Progenitor cell of endocrine pancreas (in vitro differentiated cells): ENCODE measurements around the gene LSM14A. TPM values are rescaled to one million over a fixed set of nuclear protein-coding genes. Genes with fewer than 3 reads are reported as not detected.

ENCODE experiments used
- DNase-seq: peaks from one replicate; pipeline ENCODE4 v3.0.0; 2021; ENCODE audit warnings: low spot score; ENCODE audit not compliant: unreplicated experiment
- H3K27ac Mint-ChIP-seq: 2 replicates; pipeline ENCODE4 v1.8.0; 2021; ENCODE audit warnings: mild to moderate bottlenecking, moderate library complexity, mixed read lengths
- H3K27me3 Mint-ChIP-seq: 2 replicates; pipeline ENCODE4 v1.8.0; 2021; ENCODE audit warnings: mixed read lengths
- H3K36me3 Mint-ChIP-seq: 2 replicates; pipeline ENCODE4 v1.8.0; 2022; ENCODE audit warnings: mixed read lengths; ENCODE audit not compliant: insufficient read depth
- H3K4me1 Mint-ChIP-seq: 2 replicates; pipeline ENCODE4 v1.8.0; 2021; ENCODE audit warnings: low read depth, mixed read lengths
- H3K4me3 Mint-ChIP-seq: 2 replicates; pipeline ENCODE4 v1.8.0; 2021; ENCODE audit warnings: low read depth, mild to moderate bottlenecking, moderate library complexity, mixed read lengths
- H3K9me3 Mint-ChIP-seq: 2 replicates; pipeline ENCODE4 v1.8.0; 2021; ENCODE audit warnings: low read depth, mixed read lengths
- CTCF ChIP-seq: fragments of 200-600 bp; sonication (generic); IDR thresholded peaks from one replicate; pipeline ENCODE4 v1.5.0; 2021; ENCODE audit warnings: antibody characterized with exemption, mild to moderate bottlenecking; ENCODE audit not compliant: unreplicated experiment
- total RNA-seq: library from RNA; stranded (reverse); gene quantifications from 2 replicates; pipeline ENCODE4 v1.2.1, GENCODE V29; 2021

Gene LSM14A
- total RNA-seq, 1 donor from 2014 or later = 133 TPM

- peak overlapping the region; percentile 89 for H3K27ac Mint-ChIP-seq
- H3K36me3 Mint-ChIP-seq = no peaks in the 10 kb centered on the region
- no peaks in the 10 kb centered on the region for H3K9me3 Mint-ChIP-seq
- H3K4me1 Mint-ChIP-seq = peaks cover 11% of the 10 kb centered on the region
- DNase-seq = no peak
- TF ChIP-seq CTCF = no peak
- H3K4me3 Mint-ChIP-seq = peak overlapping the region; percentile 37
- H3K27me3 Mint-ChIP-seq = peaks cover 4% of the 10 kb centered on the region
These were observed 31.3 kb upstream of the LSM14A start for GRCh38 chr19:34141025-34141424.

- no peak for DNase-seq
- H3K9me3 Mint-ChIP-seq = no peaks in the 10 kb centered on the region
- H3K4me1 Mint-ChIP-seq = peaks cover 11% of the 10 kb centered on the region
- H3K4me3 Mint-ChIP-seq = peak overlapping the region; percentile 14
- no peak for TF ChIP-seq CTCF
- no peaks in the 10 kb centered on the region for H3K36me3 Mint-ChIP-seq
- H3K27me3 Mint-ChIP-seq = peaks cover 4% of the 10 kb centered on the region
- no peak overlapping the region for H3K27ac Mint-ChIP-seq
These were observed 29.9 kb upstream of the LSM14A start for GRCh38 chr19:34142440-34142839.

DNA sequence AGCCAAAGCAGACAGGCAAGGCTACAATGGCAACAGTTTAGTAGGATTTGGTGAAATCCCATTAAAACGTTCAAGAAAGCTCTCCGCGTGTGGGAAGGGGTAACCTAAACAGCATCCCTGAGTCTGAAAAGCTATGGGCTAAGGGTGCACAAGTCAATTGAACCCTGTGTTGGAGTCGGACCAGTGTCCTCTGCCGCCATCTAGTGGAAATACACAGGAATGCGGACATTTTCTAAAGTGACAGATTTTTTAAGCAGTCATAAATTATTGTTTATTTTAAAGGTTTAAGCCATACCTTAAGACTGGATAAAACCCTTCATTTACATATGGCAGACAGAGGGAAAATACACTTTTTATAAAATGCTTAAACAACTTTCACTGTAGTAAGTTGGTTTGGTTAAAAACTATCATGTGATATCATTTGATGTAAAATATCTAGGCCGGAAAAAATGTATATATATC, 26.5 kb upstream of the LSM14A start:
- Mint-ChIP-seq H3K9me3 (no peaks in the 10 kb centered on the region), H3K27ac (peak overlapping the region; percentile 30), H3K4me1 (peaks cover 9% of the 10 kb centered on the region), H3K4me3 (no peak overlapping the region), H3K36me3 (no peaks in the 10 kb centered on the region), H3K27me3 (peaks cover 4% of the 10 kb centered on the region)
- TF ChIP-seq CTCF = peak; percentile 89
- peak; percentile 19 for DNase-seq

DNA sequence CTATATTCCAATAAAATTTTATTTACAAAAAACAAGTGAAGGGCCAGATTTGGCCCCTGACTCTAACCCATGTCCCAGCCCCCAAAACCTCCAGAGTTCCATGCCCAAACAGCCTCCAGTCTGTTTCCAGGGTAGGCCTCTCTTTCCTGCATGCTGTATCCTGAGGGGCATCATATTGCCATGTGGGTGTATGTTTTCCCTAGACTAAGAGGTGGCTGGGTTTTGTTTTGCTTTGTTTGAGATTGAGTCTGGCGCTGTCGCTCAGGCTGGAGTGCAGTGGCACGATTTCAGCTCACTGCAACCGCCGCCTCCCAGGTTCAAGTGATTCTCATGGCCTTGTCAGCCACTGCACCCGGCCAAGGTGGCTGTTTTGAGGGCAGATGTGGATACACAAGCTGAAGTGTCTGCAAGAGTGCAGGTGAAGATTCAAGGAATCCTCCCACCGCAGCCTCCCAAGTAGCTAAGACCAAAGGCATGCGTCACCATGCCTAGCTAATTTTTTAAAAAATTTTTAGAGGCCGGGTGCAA, 23.6 kb upstream of the LSM14A start:
- Mint-ChIP-seq H3K36me3 (no peaks in the 10 kb centered on the region), H3K27ac (no peak overlapping the region), H3K27me3 (peaks cover 4% of the 10 kb centered on the region), H3K9me3 (no peaks in the 10 kb centered on the region), H3K4me1 (peaks cover 2% of the 10 kb centered on the region), H3K4me3 (no peak overlapping the region)
- DNase-seq = no peak
- no peak for TF ChIP-seq CTCF

DNA sequence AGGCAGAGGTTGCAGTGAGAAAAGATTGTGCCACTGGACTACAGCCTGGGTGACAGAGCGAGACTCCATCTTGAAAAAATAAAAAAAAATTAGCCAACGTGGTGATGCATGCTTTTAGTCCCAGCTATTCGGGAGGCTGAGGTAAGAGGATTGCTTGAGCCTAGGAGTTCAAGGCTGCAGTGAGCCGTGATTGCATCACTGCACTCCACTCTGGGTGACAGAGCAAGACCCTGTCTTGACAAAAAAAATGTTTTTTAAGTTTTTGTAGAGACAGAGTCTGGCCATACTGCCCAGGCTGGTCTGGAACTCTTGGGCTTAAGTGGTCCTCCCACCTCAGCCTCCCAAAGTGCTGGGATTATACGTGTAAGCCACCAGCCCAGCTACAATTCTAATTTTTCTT, 22.4 kb upstream of the LSM14A start:
- no peaks in the 10 kb centered on the region for H3K36me3 Mint-ChIP-seq
- H3K4me1 Mint-ChIP-seq = peaks cover 2% of the 10 kb centered on the region
- H3K27me3 Mint-ChIP-seq = peaks cover 4% of the 10 kb centered on the region
- no peak overlapping the region for H3K27ac Mint-ChIP-seq
- H3K9me3 Mint-ChIP-seq = no peaks in the 10 kb centered on the region
- DNase-seq = no peak
- no peak overlapping the region for H3K4me3 Mint-ChIP-seq
- no peak for TF ChIP-seq CTCF
